ENCODE measurements around the gene SPINT2.

DNA sequence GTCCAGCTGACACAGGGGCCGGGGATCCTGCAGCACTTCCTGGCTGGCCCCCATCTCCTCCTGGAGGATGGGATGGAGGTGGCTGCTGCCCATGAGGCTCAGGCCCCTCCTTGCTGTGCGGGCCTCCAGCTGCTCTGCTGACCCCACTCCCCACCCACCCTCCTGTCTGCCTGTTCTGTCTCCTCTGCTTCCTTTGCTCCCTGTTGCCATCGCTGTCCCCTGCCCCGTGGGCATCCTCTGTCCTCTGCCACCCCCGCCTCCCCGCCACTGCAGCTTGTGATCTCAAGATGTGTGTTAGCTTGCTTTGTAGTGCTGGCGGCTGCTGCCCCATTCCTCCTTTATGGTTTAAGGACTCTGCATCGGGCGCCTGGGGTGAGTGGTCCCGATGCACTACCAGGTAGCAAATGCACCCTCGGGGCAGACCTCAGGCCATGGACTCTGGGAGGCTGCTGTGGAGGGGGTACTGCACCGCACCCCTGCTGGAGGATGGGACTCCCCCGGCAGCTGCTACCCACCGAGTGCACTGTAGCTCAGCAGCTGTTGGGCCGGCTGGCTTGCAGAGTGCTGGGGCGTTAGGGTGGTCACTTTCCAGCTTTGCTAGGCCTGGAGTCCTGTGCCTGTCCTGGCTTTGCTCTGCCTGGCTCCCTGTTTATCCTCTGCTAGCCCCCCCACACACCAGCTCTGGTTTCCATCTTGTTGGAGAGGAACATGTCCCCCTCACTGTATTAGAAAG is 23.9 kb downstream of the SPINT2 start:
- TF ChIP-seq, protein P1, sequence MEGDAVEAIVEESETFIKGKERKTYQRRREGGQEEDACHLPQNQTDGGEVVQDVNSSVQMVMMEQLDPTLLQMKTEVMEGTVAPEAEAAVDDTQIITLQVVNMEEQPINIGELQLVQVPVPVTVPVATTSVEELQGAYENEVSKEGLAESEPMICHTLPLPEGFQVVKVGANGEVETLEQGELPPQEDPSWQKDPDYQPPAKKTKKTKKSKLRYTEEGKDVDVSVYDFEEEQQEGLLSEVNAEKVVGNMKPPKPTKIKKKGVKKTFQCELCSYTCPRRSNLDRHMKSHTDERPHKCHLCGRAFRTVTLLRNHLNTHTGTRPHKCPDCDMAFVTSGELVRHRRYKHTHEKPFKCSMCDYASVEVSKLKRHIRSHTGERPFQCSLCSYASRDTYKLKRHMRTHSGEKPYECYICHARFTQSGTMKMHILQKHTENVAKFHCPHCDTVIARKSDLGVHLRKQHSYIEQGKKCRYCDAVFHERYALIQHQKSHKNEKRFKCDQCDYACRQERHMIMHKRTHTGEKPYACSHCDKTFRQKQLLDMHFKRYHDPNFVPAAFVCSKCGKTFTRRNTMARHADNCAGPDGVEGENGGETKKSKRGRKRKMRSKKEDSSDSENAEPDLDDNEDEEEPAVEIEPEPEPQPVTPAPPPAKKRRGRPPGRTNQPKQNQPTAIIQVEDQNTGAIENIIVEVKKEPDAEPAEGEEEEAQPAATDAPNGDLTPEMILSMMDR (IDR thresholded peaks at IDR 0.05) = no peak
- TF ChIP-seq KDM5A (IDR thresholded peaks at IDR 0.05) (no peak), RNF2 (IDR thresholded peaks at IDR 0.05; ENCODE audit: borderline replicate concordance, low read depth) (no peak), JUNB (IDR thresholded peaks at IDR 0.05) (no peak), EP300 (IDR thresholded peaks at IDR 0.05) (no peak), POLR2A (IDR thresholded peaks at IDR 0.05; ENCODE audit: low read length) (no peak), SREBF2 (IDR thresholded peaks at IDR 0.05) (no peak), CHD2 (IDR thresholded peaks at IDR 0.05; ENCODE audit: low read length, partially characterized antibody) (no peak), PHF8 (IDR thresholded peaks at IDR 0.05; ENCODE audit: borderline replicate concordance, low read depth) (no peak), RAD21 (conservative IDR thresholded peaks at IDR 0.05 in 1 of 2, IDR thresholded peaks at IDR 0.05 in 1 of 2) (no peak), ZFP36 (IDR thresholded peaks at IDR 0.05; ENCODE audit: borderline replicate concordance, partially characterized antibody) (no peak)
- TF ChIP-seq, protein P2, sequence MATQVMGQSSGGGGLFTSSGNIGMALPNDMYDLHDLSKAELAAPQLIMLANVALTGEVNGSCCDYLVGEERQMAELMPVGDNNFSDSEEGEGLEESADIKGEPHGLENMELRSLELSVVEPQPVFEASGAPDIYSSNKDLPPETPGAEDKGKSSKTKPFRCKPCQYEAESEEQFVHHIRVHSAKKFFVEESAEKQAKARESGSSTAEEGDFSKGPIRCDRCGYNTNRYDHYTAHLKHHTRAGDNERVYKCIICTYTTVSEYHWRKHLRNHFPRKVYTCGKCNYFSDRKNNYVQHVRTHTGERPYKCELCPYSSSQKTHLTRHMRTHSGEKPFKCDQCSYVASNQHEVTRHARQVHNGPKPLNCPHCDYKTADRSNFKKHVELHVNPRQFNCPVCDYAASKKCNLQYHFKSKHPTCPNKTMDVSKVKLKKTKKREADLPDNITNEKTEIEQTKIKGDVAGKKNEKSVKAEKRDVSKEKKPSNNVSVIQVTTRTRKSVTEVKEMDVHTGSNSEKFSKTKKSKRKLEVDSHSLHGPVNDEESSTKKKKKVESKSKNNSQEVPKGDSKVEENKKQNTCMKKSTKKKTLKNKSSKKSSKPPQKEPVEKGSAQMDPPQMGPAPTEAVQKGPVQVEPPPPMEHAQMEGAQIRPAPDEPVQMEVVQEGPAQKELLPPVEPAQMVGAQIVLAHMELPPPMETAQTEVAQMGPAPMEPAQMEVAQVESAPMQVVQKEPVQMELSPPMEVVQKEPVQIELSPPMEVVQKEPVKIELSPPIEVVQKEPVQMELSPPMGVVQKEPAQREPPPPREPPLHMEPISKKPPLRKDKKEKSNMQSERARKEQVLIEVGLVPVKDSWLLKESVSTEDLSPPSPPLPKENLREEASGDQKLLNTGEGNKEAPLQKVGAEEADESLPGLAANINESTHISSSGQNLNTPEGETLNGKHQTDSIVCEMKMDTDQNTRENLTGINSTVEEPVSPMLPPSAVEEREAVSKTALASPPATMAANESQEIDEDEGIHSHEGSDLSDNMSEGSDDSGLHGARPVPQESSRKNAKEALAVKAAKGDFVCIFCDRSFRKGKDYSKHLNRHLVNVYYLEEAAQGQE (IDR thresholded peaks at IDR 0.05) = no peak
- TF ChIP-seq, protein P3, sequence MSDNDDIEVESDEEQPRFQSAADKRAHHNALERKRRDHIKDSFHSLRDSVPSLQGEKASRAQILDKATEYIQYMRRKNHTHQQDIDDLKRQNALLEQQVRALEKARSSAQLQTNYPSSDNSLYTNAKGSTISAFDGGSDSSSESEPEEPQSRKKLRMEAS (IDR thresholded peaks at IDR 0.05) = no peak
